Right ventricle myocardium superior (tissue), 1 donor: ENCODE results near the gene HS3ST6. TPM values are rescaled to one million over a fixed set of nuclear protein-coding genes. Genes with fewer than 3 reads are reported as not detected.
"Not testable (repeated sequence)": the region's sequence is repeated elsewhere in the genome, so short reads cannot be mapped to it uniquely, and the experiment has no call there.

Source experiments
- ATAC-seq: fragments of 200-7000 bp; cut with Tn5 transposase; one replicate; pipeline ENCODE4 v1.9.1; 2020; ENCODE audit warnings: mild to moderate bottlenecking; ENCODE audit not compliant: poor library complexity
- DNase-seq: peaks from one replicate; pipeline ENCODE4 v3.0.0-alpha.2; 2020
- intact Hi-C: fragments of 100-400 bp; cut with DNase I; formaldehyde crosslinking; loops from one replicate; pipeline ENCODE4 v1.11.2; 2022
- total RNA-seq: library from RNA; stranded (reverse); fragmentation: NEBNext Ultra II Directional; extraction: Animal tissue kit (Norgen Biotek cat#: 25700); gene quantifications from one replicate; pipeline ENCODE4 v1.2.1, GENCODE V29; 2021
- donor health status: DM: no; HTN: yes; CAD: no; lungs with severe emphysema.

HS3ST6 gene
- total RNA-seq, 1 donor from 2014 or later, result not detected

GRCh38 chr16:1950047-1950446 is 31.8 kb upstream of the HS3ST6 start:
- intact Hi-C loops, result no loop called here
- ATAC-seq, result peak; percentile 1
- DNase-seq, result peak; percentile 47

- ATAC-seq (no peak), DNase-seq (no peak)
- intact Hi-C loops, result no loop called here
These were observed 31.3 kb upstream of the HS3ST6 start for GRCh38 chr16:1949507-1949906.

GRCh38 chr16:1947369-1947670 is 29.1 kb upstream of the HS3ST6 start:
- intact Hi-C loops, result no loop called here
- ATAC-seq, result no peak
- DNase-seq, result no peak

- intact Hi-C loops, result no loop called here
- ATAC-seq (no peak), DNase-seq (peak; percentile 39)
These were observed 28.5 kb upstream of the HS3ST6 start for GRCh38 chr16:1946495-1947368.

GRCh38 chr16:1945559-1946391 is 27.6 kb upstream of the HS3ST6 start:
- DNase-seq, result no peak
- intact Hi-C loops, result no loop called here
- no peak for ATAC-seq

GRCh38 chr16:1944612-1945199 is 26.5 kb upstream of the HS3ST6 start:
- DNase-seq (peak; percentile 35), ATAC-seq (no peak)
- intact Hi-C loops, result no loop called here

GRCh38 chr16:1942810-1943726 is 24.9 kb upstream of the HS3ST6 start, which contains the start of gene MSRB1:
Gene MSRB1 (minus strand): TSS chr16:1943199. CDS start chr16:1943156, 43 bp downstream.
- ATAC-seq (peak; percentile 91), DNase-seq (peak; percentile 100)
- intact Hi-C loops, result no loop called here

GRCh38 chr16:1942047-1942809 is 24.0 kb upstream of the HS3ST6 start:
- peak; percentile 52 for DNase-seq
- intact Hi-C loops, result no loop called here
- peak; percentile 3 for ATAC-seq

GRCh38 chr16:1941162-1942046 is 23.2 kb upstream of the HS3ST6 start:
- DNase-seq (peak; percentile 42), ATAC-seq (no peak)
- intact Hi-C loops, result no loop called here

- no peak for ATAC-seq
- intact Hi-C loops, result no loop called here
- DNase-seq, result peak; percentile 30
These were observed 22.3 kb upstream of the HS3ST6 start for GRCh38 chr16:1940273-1941161.

- intact Hi-C loops, ATAC-seq, DNase-seq: not testable (repeated sequence)
These were observed 21.6 kb upstream of the HS3ST6 start for GRCh38 chr16:1939833-1940232.

GRCh38 chr16:1938910-1939309 is 20.7 kb upstream of the HS3ST6 start:
- peak; percentile 37 for DNase-seq
- ATAC-seq, result no peak
- intact Hi-C loops, result no loop called here

GRCh38 chr16:1938316-1938715 is 20.1 kb upstream of the HS3ST6 start:
- DNase-seq, result peak; percentile 69
- intact Hi-C loops, result no loop called here
- ATAC-seq, result no peak

- intact Hi-C loops, result no loop called here
These were observed 18.8 kb upstream of the HS3ST6 start for GRCh38 chr16:1936945-1937479.

GRCh38 chr16:1933097-1933661 is 15.0 kb upstream of the HS3ST6 start:
- no peak for ATAC-seq
- DNase-seq, result no peak
- intact Hi-C loops, result no loop called here

More at GRCh38 chr16:1936945-1937479, 18.8 kb upstream of the HS3ST6 start:
- ATAC-seq (no peak), DNase-seq (no peak)
